HG02973 (cell line): ENCODE measurements around the gene CELF1.

Experiments
- ATAC-seq: cut with Tn5 transposase; IDR thresholded peaks from one replicate; pipeline ENCODE4 v1.9.1; 2021; ENCODE audit warnings: moderate library complexity; ENCODE audit not compliant: unreplicated experiment

Gene CELF1

DNA sequence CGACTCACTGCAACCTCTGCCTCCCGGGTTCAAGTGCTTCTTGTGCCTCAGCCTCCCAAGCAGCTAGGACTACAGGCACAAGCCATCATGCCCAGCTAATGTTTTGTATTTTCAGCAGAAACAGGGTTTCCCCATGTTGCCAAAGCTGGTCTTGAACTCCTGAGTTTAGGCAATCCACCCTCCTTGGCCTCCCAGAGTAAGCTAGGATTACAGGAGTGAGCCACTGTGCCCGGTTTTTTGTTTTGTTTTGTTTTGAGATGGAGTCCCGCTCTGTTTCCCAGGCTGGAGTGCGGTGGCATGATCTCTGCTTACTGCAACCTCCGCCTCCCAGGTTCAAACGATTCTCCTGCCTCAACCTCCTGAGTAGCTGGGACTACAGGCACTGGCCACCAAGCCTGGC lies 41.0 kb downstream of the CELF1 start:
- ATAC-seq: no peak

DNA sequence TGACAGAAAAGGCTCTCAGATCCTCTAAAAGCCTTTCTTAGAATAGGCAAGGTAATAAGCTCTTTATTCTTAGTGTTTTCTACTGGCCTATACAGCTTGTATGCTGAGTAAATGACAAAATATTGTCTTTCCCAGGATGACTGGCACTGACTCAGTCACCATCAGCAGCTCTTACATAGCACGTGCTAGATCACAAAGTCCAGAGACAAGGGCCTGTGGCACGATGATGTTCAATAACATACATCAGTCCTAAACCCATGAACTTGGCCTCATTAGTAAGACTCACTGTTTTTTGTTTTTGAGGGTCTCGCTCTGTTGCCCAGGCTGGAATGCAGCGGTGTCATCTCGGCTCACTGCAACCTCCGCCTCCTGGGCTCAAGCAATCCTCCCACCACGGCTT lies 42.7 kb downstream of the CELF1 start:
- no peak for ATAC-seq

DNA sequence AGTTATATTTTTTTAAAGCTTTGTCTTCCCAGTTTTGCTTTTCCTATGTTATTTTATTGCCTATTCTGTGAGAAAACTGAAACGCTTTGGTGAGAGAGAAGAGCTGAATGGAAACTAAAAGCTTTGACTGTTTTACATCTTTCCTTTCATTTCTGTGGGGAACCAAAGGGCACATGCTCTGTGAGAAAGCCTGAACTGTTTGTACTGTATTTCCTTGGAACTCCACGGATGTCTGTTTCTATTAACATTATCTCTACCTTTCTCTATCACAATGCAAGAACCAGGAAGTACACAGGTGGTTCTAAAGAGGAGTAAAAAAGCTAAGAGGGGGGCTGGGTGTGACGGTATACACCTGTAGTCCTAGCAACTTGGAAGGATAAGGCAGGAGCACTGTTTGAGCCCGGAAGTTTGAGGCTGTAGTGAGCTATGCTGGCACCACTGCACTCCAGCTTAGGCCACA lies 43.8 kb downstream of the CELF1 start:
- ATAC-seq: no peak

DNA sequence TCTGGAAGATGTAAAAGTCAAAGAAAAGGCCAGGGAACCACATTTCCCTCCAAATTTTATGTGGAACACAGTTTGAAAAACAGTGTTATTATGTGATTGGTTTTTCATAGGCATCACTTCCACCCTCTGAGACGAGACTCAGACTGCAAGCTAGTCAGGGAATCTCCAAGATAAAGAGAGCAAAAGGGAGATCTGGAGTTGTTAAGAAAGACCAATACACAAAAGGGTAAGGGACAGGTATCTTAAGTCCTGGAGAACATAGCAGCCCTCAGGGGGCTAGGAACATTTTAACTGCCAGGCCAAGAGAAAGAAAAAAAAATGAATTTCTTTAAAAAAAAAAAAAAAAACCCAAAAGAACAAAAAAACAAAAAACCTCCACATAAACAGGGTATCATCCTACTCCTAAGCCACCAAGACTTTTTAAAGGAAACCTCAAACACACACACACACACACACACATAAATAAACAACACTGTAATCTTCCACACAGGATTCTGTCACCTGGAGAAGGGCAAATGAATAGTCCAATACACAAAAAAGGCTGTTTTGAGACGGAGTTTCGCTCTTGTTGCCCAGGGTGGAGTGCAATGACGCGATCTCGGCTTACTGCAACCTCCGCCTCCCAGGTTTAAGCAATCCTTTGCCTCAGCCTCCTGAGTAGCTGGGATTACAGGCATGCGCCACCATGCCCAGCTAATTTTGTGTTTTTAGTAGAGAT lies 44.5 kb downstream of the CELF1 start:
- no peak for ATAC-seq

DNA sequence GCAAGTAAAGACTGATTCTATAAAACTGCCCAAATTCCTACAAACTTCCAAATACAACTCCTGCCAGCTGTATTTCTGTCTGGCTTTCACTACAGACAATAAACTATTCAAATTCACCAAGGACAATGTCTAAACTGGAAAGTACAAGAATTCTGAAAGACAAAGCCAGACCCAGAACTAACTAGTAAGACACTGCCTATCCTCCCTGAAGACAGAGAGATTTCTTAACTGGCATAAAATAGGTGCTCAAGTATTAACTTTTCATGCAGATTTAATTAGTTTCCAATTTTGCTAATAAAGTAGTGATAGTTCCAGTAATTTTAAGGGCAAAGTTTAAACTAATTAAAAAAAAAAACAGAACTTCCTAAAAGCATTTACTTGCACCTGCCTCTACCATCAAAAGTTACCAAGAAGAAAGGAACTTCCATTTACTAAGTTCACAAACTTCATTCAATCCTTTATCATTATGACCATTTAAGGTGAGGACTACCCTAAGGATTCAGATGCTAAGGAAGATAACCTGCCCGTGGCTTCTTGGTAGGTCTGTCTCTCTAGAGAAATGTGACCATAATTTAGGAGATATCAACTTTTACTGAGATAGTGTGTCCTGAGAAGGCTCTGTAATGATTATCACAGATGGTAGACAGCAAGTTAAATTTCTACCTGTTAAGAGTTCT lies 45.2 kb downstream of the CELF1 start:
- no peak for ATAC-seq

DNA sequence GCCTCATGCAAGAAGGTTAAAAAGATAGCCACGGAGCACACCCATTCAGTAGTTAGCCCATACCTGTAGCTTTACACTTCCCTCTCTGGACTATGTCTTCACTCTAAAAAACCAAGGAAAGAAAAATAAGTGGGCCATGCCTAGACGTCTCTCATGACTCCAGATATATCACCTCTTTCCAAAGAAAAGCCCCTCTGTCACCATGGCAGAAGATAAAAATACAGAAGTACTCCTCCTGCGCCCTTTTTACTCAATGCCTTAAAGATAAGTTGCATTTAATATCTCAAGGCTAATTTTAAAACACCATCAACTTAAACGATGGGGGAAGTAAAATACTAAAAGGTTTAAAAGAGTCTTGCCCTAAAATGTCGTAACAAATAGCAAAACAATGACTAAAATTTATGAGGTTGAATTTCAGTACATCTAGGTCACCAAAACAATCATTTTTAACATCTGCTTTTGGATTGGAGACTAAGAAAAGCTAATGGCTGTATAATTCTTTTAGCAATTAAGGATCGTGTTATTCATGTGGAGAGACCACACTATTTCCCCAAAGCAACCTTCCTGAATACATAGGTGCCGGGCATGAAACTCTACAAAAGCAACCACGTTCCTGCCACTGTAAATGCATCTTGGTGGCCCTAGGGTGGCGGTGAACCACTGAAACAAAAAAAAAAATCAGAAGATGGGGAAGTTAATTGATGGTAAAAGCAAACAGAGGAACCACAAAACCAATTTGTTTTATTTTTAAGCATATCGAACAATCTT lies 46.0 kb downstream of the CELF1 start:
- no peak for ATAC-seq

DNA sequence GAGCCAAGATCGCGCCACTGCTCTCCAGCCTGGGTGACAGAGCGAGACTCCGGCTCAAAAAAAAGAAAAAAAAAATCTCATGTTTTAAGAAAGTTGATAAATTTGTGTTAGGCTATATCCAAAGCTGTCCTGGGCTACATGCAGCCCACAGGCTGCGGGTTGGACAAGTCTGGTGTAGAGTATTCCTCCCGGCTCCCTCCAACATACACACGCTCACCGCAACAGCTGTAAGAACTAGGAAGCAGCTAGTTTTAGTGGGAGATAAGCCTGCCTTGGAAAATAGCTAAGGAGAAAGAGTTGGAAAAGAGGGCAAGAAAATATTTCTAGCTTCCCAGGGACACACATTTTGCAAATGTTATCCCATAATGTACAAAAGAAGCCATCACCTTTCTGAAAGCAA lies 46.6 kb downstream of the CELF1 start:
- no peak for ATAC-seq

DNA sequence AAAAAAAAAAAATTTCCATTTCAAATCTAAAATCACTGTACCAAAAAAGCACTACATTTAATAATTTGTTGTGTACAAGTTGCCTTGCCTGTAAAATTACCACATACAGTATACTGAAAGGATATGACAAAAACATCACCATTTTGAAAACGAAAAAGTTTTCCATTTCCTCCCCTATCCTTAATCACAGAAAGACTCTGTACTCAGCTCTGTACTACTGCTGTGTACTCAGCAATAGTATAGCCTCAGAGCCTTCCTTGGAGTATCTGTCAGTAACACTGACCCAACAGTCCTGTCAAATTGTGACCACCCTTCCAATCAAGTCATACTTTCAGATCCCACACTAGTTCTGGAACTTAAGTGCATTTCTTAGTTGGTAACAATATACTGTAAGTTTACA lies 48.0 kb downstream of the CELF1 start:
- no peak for ATAC-seq

DNA sequence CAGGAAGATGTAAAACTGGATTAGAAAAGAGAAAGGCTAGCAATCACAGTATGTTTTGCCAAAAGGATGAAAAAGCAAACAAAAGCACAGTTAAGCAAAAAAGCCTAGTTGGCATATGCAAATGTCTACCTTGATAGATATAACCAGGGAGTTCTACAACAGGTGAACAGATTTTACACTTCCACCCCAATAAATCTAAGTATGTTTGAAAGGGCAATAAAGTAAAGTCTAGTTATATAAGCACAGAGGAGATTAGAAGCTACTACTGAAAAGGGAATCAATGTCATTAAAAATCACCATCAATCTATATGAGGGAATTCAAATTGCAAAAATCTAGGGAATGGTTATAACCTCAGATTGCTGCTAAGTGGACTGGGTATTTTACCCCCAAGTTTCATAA lies 49.7 kb downstream of the CELF1 start:
- no peak for ATAC-seq

DNA sequence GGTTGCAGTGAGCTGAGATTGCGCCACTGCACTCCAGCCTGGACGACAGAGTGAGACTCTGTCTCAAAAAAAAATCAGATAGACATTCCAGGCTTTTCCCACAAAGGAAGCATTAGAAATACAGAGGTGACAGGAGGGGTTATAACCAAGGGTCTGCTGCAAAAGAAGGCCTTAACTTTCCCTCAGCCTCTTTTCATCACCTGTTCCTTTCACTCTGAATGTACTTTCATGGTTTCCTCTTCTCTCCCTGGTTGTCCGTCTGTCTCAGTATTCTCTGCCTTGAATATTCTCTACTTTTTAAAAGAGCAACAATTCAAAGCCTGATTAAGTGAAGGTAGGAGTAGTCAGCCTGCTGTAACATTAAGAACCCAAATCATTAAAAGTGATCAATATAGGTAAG lies 50.2 kb downstream of the CELF1 start:
- ATAC-seq: no peak

DNA sequence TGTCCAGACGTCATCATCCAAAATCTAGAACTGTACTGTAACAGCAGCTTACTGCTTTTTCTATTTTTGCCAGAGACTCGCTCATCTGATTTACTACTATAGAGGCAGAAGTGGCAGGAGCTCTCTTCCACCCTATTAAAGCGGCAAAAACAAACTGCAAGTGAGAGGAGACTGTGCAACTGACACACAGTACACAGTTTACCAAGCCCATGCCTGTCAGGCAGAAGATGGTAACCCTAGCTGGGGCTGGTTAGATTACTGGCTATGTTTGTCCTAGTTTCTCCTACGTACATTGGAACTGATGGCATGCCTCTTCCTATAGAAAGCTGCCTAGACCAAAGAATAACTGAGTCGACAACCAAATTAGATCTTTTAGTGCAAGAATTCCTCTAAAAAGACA lies 51.8 kb downstream of the CELF1 start:
- no peak for ATAC-seq

DNA sequence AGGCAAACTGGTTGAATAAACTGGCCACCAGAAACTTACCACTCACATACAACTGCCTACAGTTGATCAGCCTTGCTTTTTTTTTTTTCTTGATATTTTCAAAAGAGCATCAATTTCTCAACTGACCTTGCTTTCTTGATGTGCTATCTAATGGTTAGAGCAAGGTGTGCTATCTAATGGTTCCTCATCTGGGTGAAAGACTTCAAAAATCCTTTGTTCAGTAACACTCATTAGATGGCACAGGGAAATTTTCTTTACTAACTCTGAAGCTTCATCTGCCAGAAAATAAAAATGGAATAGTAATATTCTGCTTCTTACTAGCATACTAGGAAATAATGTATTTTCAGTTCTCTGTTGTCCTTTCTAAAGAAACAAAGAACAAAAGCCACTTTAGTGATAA lies 52.8 kb downstream of the CELF1 start:
- ATAC-seq: no peak

DNA sequence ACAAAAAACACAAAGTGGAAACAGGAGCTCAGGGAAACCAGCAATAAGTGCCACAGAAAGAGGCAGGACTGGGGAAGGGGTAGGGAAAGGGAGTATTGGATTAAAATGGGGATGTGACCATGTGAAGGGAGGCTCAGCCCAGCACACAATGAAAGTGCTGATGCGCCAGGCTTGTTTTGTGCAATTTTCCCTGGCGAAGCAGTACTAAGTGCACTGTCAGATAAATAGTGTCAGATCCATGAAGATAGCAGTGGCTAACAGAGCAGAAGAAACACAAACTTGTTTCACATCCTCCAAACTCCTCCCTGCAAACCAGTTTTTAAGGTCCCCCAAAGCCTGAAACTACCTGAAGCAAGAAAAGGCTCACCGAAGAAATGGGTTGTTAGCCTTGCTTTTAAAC lies 53.3 kb downstream of the CELF1 start:
- ATAC-seq: no peak

DNA sequence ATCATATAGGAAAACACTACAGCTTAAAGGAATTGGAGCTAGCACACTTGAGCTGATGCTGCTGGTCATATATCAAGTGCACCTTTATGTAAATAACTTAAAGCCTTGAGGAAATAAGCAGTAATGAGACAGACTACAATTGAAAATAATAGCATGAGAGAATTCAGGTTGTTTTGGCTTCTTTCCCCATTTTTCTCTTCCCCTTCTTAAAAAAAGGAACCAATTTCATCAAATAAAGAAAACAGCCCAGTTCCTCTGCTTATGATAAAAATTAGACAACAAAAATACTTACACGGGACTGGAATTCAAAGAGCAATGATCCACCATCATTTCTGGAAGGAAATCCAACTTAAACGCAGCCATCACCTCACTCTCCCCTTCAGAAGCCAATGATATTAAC lies 53.8 kb downstream of the CELF1 start:
- ATAC-seq: no peak

DNA sequence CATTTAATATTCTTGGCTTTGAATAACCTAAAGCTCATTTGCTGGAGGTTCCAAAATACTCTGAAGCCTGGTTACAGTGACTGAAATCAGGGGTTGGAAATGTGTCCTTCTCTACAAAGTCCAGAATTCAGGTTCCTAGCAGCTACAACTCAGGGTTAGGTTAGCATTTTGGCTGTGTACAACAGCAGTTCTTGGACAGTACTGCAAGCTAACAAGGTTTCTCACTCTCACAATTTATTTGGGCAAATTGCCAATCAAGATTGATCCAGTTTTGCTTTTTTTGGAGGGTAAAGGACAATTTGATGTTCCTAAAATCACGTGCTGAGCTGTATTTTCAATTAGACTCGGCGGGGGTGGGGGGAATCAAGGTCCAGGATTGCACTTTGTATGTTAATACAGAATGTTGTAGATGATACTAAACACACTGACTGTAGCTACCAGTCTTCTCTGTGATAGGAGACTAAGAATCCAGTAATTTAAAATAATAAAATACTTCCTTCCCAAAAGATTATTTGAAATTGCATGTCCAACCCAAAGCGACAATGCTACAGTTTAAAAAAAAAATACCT lies 54.3 kb downstream of the CELF1 start:
- no peak for ATAC-seq

DNA sequence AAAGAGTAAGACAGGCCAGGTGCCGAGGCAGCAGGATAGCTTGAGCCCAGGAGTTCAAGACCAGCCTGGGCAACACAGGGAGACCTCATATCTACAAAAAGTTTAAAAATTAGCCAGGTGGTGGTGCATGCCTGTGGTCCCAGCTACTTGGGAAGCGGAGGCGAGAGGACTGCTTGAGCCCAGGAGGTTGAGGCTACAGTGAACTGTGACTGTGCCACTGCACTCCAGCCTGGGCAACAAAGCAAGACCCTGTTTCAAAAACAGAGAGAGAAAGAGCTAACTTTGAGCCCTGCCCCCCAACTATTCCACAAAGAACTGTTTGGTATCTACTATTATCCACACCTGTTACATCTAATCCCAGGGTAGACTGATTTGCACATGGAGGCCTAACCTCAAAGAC lies 54.8 kb downstream of the CELF1 start:
- ATAC-seq: no peak

DNA sequence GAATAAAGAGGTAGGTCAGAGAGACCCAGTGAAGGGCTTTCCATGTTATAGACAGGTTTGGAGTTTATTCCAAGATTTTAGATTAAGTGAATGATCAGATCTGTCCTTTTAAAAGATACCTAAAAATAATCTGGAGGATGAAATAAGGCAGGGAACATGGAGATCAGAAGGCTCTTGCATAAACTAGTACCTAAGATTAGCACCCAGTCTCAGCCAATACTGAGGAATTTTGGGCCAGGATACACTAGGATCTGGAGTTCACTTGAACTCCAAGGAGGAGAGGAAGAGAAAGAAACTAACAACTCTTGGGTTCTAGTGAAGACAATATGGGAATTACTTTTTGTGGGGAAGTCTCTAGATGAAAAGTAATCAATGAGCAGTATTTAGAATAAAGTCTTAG lies 56.1 kb downstream of the CELF1 start:
- no peak for ATAC-seq

DNA sequence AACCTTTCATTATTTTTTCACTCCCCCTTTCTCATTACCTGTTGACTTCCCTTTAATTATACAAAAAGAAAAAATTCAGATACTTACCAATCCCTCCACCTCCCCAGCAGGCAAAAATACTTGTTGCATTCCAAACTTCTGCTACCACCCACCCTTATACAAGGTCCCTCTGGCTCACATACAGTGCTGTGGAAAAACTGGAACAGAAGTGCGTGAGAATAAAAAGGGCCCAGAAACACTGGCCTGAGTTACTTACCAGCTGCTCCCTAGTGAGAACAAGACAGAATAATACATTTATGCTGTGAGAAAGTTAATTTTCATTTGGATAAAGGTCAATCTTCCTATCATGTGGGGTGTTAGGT lies 57.1 kb downstream of the CELF1 start:
- ATAC-seq: no peak

DNA sequence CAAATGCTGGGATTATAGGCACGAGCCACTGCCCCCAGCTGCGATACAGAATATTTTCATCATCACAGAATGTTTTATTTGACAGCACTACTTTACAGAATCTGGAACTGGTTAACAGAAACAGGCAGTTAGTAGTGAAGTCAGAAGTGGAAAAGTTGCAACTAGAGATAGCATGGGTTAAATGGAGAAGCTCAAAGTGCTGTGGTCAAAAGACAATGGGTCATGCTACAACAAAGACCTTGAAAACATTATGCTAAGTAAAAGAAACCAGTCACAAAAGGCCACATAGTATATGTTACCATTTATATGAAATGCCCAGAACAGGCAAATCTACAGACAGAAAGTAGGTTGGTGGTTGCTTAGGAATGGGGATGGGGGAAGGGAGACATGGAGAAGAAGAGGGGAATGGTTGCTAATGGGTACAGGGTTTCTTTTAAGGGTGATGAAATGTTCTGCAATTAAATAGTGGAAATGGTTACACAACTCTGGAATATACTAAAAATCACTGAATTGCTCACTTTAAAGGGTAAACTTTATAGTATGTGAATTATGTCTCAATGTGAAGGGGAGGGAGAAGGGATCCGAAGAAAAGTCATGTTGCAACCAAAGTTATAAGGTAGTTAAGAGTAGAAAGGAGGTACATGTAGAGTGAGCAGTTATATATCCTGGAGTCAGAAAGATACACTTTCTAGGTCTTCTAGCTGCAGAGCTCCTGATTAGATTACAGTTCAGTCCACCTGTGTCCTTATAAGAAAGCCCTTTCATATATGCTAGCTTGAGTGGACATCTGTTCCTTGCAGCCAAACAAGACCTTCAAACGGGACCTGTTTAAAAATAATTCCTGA lies 57.7 kb downstream of the CELF1 start:
- no peak for ATAC-seq

DNA sequence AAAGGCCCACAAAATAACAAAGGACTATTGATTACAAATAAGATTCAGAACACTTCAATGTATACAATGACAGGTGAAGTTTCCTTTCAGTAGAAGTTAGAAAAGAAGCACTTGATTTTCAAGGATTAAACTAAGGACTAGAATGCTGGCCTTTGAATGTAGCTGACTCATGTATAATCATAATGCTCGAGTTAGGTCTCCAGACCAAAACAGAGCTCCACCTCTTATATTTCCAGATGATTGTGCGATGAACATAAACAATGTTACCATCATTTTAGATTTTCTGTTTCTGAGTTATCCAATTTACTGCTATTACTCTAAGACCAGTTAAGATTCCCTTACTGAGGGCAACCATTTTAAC lies 63.6 kb downstream of the CELF1 start:
- no peak for ATAC-seq
